Liver (tissue), 9 donors: Measurements from ENCODE around the gene PHTF2. TPM values are rescaled to one million over a fixed set of nuclear protein-coding genes. Genes with fewer than 3 reads are reported as not detected.

Experiments used
- DNase-seq: peaks from one replicate; pipeline ENCODE4 v3.0.0-alpha.2; 2017; ENCODE audit warnings: low spot score
- H3K27ac ChIP-seq, 2 donors: one replicate each; pipeline ENCODE4 v1.7.0; 2013; ENCODE audit warnings: inconsistent platforms in 2 of 2, low read length in 2 of 2, control low read depth in 1 of 2, low read depth in 1 of 2, mild to moderate bottlenecking in 1 of 2
- H3K27me3 ChIP-seq, 4 donors: one replicate each; pipeline versions ENCODE4 v1.6.1 to v1.7.0; 2013; ENCODE audit warnings: low read length in 3 of 4, inconsistent platforms in 1 of 4, mild to moderate bottlenecking in 1 of 4, moderate library complexity in 1 of 4; ENCODE audit not compliant: control insufficient read depth in 4 of 4, insufficient read depth in 4 of 4
- H3K36me3 ChIP-seq, 4 donors: one replicate each; pipeline versions ENCODE4 v1.6.1 to v1.7.0; 2013; ENCODE audit warnings: low read length in 3 of 4, mild to moderate bottlenecking in 3 of 4, low read depth in 1 of 4, moderate library complexity in 1 of 4; ENCODE audit not compliant: control insufficient read depth in 4 of 4, insufficient read depth in 3 of 4
- H3K4me1 ChIP-seq, 4 donors: one replicate each; pipeline versions ENCODE4 v1.6.1 to v1.7.0; 2013; ENCODE audit warnings: low read length in 3 of 4, mild to moderate bottlenecking in 3 of 4, moderate library complexity in 1 of 4; ENCODE audit not compliant: control insufficient read depth in 4 of 4, insufficient read depth in 4 of 4
- H3K4me3 ChIP-seq, 3 donors: one replicate each; pipeline versions ENCODE4 v1.6.1 to v1.7.0; 2013; ENCODE audit warnings: low read length in 3 of 3, control low read depth in 1 of 3, low read depth in 1 of 3, mild to moderate bottlenecking in 1 of 3
- H3K9ac ChIP-seq, 2 donors: one replicate each; pipeline ENCODE4 v1.7.0; 2013; ENCODE audit warnings: low read length in 2 of 2, mild to moderate bottlenecking in 2 of 2, moderate library complexity in 2 of 2, control low read depth in 1 of 2, low read depth in 1 of 2
- H3K9me3 ChIP-seq, 4 donors: one replicate each; pipeline versions ENCODE4 v1.6.1 to v1.7.0; 2013; ENCODE audit warnings: low read length in 3 of 4; ENCODE audit not compliant: control insufficient read depth in 4 of 4
- ATF3 ChIP-seq: IDR thresholded peaks from 2 replicates; pipeline ENCODE4 v1.6.1; 2016; ENCODE audit warnings: antibody characterized with exemption
- CTCF ChIP-seq: fragments of 150-350 bp; IDR thresholded peaks from 2 replicates; pipeline ENCODE4 v1.5.1; 2017; ENCODE audit warnings: improper control_type of control experiment, low read depth, low read length; ENCODE audit not compliant: missing input control
- FOXA1 ChIP-seq: IDR thresholded peaks from 2 replicates; pipeline ENCODE4 v1.6.1; 2016; ENCODE audit warnings: antibody characterized with exemption
- FOXA2 ChIP-seq: IDR thresholded peaks from 2 replicates; pipeline ENCODE4 v1.6.1; 2016; ENCODE audit warnings: antibody characterized with exemption
- GABPA ChIP-seq, 2 donors: IDR thresholded peaks in 1 of 2; conservative IDR thresholded peaks in 1 of 2; 2 replicates each; pipeline ENCODE4 v1.6.1; 2016; ENCODE audit warnings: antibody characterized with exemption in 2 of 2, mild to moderate bottlenecking in 1 of 2, moderate library complexity in 1 of 2
- HNF4A ChIP-seq, 2 donors: conservative IDR thresholded peaks; 2 replicates each; pipeline ENCODE4 v1.6.1; 2016; ENCODE audit warnings: antibody characterized with exemption in 2 of 2, mild to moderate bottlenecking in 2 of 2
- HNF4G ChIP-seq: IDR thresholded peaks from 2 replicates; pipeline ENCODE4 v1.6.1; 2016; ENCODE audit warnings: antibody characterized with exemption
- JUND ChIP-seq, 2 donors: IDR thresholded peaks; 2 replicates each; pipeline ENCODE4 v1.6.1; 2016; ENCODE audit warnings: antibody characterized with exemption in 2 of 2
- MAX ChIP-seq: IDR thresholded peaks from 2 replicates; pipeline ENCODE4 v1.6.1; 2016; ENCODE audit warnings: antibody characterized with exemption
- NR2F2 ChIP-seq: IDR thresholded peaks from 2 replicates; pipeline ENCODE4 v1.6.1; 2016; ENCODE audit warnings: antibody characterized with exemption
- RAD21 ChIP-seq, 2 donors: IDR thresholded peaks; 2 replicates each; pipeline ENCODE4 v1.6.1; 2016; ENCODE audit warnings: antibody characterized with exemption in 2 of 2, mild to moderate bottlenecking in 2 of 2
- RXRA ChIP-seq, 2 donors: IDR thresholded peaks; 2 replicates each; pipeline ENCODE4 v1.6.1; 2017 to 2018; ENCODE audit warnings: antibody characterized with exemption in 2 of 2, mild to moderate bottlenecking in 1 of 2
- SP1 ChIP-seq: IDR thresholded peaks from 2 replicates; pipeline ENCODE4 v1.6.1; 2018; ENCODE audit warnings: antibody characterized with exemption, mild to moderate bottlenecking
- TAF1 ChIP-seq: conservative IDR thresholded peaks from 2 replicates; pipeline ENCODE4 v1.6.1; 2016; ENCODE audit warnings: antibody characterized with exemption, mild to moderate bottlenecking
- YY1 ChIP-seq: IDR thresholded peaks from 2 replicates; pipeline ENCODE4 v1.6.1; 2016; ENCODE audit warnings: antibody characterized with exemption, mild to moderate bottlenecking
- ZBTB33 ChIP-seq: IDR thresholded peaks from 2 replicates; pipeline ENCODE4 v1.6.1; 2016; ENCODE audit warnings: antibody characterized with exemption
- WGBS: extraction: QIAGEN DNeasy Blood & Tissue Kit; methylation state at CpG from one replicate; pipeline ENCODE4 v1.1.7; 2013; 5-methylcytosine and 5-hydroxymethylcytosine counted together
- polyA plus RNA-seq, 2 donors: library from polyadenylated mRNA; stranded (reverse) in 1 of 2; unstranded in 1 of 2; fragments of 200-250 nt in 1 of 2; fragments of >200 nt in 1 of 2; fragmentation: Nextera tagmentation in 1 of 2; extraction: Ambion mirVana in 1 of 2; gene quantifications; one replicate each; pipeline versions ENCODE4 v1.2.1 to v1.2.3, GENCODE V29; 2013 to 2015
- total RNA-seq, 2 donors: library from RNA; depleted of rRNA; stranded (reverse); fragments of >200 nt; gene quantifications; one replicate each; pipeline ENCODE4 v1.2.3, GENCODE V29; 2014
- donor health status: healthy.
- donor health status: healthy.
- donor health status: healthy.
- donor health status: healthy.
- donor health status: healthy.

The PHTF2 gene
- total and polyA plus RNA-seq, 4 donors: 2.2 to 7.3 (median 4.7) TPM

- H3K27me3 ChIP-seq: no peaks in the 10 kb centered on the region
- H3K9ac ChIP-seq: no peak overlapping the region
- H3K4me1 ChIP-seq: peaks cover 2 to 13% (median 5%) of the 10 kb centered on the region in 4 donors
- 82% methylated on average over 2 of the region's 2 CpGs for WGBS
- H3K36me3 ChIP-seq: peaks cover 0 to 6% (median 3%) of the 10 kb centered on the region in 4 donors
- no peak for TF ChIP-seq ATF3
- TF ChIP-seq FOXA2: no peak
- TF ChIP-seq SP1: no peak
- no peak for TF ChIP-seq MAX
- TF ChIP-seq ZBTB33: no peak
- H3K27ac ChIP-seq: no peak overlapping the region
- no peak overlapping the region for H3K4me3 ChIP-seq
- DNase-seq: no peak
- H3K9me3 ChIP-seq: no peaks in the 10 kb centered on the region
Measured at GRCh38 chr7:77752016-77752415, 46.6 kb upstream of the PHTF2 start.

GRCh38 chr7:77753173-77753572 lies 45.4 kb upstream of the PHTF2 start:
- 77% methylated on average over 1 of the region's 1 CpG for WGBS

More at GRCh38 chr7:77753173-77753572, 45.4 kb upstream of the PHTF2 start:
- Histone ChIP-seq H3K27me3 (no peaks in the 10 kb centered on the region), H3K27ac (no peak overlapping the region), H3K4me3 (no peak overlapping the region), H3K4me1 (peaks cover 0 to 5% (median 0%) of the 10 kb centered on the region in 4 donors), H3K9ac (no peak overlapping the region), H3K36me3 (peaks cover 0 to 6% (median 3%) of the 10 kb centered on the region in 4 donors), H3K9me3 (no peaks in the 10 kb centered on the region)
- TF ChIP-seq RXRA (IDR thresholded peaks at IDR 0.05) (no peak), HNF4A (conservative IDR thresholded peaks at IDR 0.05) (no peak), YY1 (no peak), ATF3 (no peak), CTCF (no peak), RAD21 (IDR thresholded peaks at IDR 0.05) (no peak), GABPA (IDR thresholded peaks at IDR 0.05 in 1 of 2, conservative IDR thresholded peaks at IDR 0.05 in 1 of 2) (no peak), HNF4G (no peak), FOXA1 (no peak), ZBTB33 (no peak), JUND (IDR thresholded peaks at IDR 0.05) (no peak), SP1 (no peak), FOXA2 (no peak), TAF1 (no peak), NR2F2 (no peak)
- no peak for DNase-seq
